Measurements from ENCODE around the gene FRMPD4.

Gene FRMPD4

GRCh38 chrX:12611471-12611870, 473.2 kb downstream of the FRMPD4 start:
- in situ Hi-C loops (cut with MboI; ENCODE audit: low sequenced_read_pairs), result no loop called here

DNA sequence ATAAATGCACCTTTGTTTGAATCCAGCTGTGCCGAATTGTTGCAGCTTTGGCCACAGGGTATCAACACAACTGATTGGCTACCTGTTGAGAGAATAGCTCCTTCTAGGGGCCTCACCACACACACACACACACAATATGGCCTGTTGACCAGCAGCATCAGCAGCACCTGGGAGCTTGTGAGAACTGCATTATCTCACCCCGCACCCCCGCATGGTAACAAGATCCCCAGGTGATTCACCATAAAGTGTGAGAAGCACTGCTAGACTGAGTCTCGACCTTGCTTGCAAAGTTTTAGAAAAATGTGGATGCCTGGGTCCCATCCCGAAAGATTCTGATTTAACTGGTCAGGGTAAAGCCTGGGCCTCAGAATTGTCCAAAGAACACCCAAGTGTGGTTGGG, 476.0 kb downstream of the FRMPD4 start:
- in situ Hi-C loops (cut with MboI; ENCODE audit: low sequenced_read_pairs), result no loop called here

GRCh38 chrX:12615061-12615460, 476.8 kb downstream of the FRMPD4 start:
- in situ Hi-C loops (cut with MboI; ENCODE audit: low sequenced_read_pairs), result no loop called here

DNA sequence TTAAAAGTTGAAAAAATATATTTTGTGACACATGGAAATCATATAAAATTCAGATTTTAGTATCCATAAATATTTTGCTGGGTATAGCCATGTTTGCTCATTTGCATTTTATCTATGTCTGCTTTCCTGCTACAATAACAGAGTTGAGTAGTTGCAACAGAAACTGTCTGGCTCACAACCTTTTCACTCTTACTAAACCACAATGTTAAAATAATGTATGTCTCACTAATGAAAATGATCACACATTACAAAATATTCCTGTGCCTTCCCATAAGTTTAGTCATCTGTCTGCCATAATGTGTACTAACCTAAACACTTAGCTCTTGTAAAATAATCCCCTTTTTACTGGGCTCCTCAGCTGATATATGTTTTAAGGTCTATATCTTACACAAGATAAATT, 479.0 kb downstream of the FRMPD4 start:
- in situ Hi-C loops (cut with MboI; ENCODE audit: low sequenced_read_pairs), result no loop called here

- in situ Hi-C loops (cut with MboI; ENCODE audit: low sequenced_read_pairs), result no loop called here
Observed at GRCh38 chrX:12647230-12647629, 509.0 kb downstream of the FRMPD4 start.

GRCh38 chrX:12648995-12649394, 510.7 kb downstream of the FRMPD4 start:
- in situ Hi-C loops (cut with MboI; ENCODE audit: low sequenced_read_pairs), result no loop called here

DNA sequence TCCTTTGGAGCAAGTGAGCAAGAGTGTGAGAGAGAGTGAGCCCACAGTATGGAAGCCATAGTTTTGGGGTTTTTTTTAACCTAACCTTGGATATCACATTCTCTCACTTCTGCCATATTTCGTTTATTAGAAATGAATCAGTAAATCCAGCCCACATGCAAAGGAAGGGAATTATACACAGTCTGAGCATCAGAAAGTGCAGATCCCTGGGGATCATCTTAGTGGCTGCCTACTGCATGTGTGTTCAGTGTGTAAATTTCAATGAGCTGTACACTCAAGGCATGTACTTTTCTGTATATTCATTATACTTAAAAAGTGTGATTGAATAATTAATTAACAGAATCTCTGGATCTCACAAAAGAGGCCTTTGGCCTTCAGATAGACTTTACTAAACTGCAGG, 519.2 kb downstream of the FRMPD4 start:
- in situ Hi-C loops (cut with MboI; ENCODE audit: low sequenced_read_pairs), result no loop called here

- in situ Hi-C loops (cut with MboI; ENCODE audit: low sequenced_read_pairs), result no loop called here
Observed at GRCh38 chrX:12657881-12658280, 519.6 kb downstream of the FRMPD4 start.

DNA sequence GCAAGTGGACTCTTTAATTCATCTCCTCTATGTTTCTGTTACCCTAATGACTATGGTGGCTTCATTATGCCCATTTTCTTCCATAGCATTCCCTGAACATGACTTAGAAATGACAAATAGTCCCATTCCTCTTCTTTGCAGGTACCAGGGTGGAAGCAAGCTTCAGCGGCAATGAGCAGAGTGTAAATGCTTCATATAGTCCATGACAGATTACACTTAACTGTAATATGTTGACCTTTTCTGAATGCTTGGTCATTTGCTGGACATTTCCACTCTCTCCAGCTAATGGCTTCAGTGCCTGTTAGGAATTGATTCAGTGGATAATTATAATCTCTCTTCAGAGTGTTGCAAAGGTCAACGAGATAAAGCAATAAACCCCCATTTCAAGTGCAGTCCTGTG, 523.2 kb downstream of the FRMPD4 start:
- in situ Hi-C loops (cut with MboI; ENCODE audit: low sequenced_read_pairs), result no loop called here

GRCh38 chrX:12672367-12673106, 534.3 kb downstream of the FRMPD4 start:
- in situ Hi-C loops (cut with MboI; ENCODE audit: low sequenced_read_pairs), result no loop called here

DNA sequence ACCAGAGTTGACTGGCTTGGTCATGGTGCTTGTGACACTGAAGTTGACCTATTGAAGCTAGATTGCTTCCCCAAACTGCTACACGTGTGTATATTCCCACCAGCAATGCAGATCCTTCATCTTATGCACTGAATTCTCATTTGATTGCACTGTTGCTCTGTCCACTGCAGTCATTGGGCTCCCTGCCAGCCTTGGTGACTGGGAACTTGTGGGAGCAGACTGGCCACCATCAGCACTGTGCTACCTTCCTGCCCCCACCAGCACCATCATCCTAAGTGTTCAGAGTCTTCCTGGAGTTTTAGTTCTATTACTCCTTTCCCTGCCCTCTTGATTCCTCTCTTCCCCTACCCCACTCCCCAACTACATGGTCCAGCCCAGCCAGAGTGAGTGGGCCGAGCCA, 535.2 kb downstream of the FRMPD4 start:
- in situ Hi-C loops (cut with MboI; ENCODE audit: low sequenced_read_pairs), result no loop called here

GRCh38 chrX:12679522-12679921, 541.2 kb downstream of the FRMPD4 start:
- in situ Hi-C loops (cut with MboI; ENCODE audit: low sequenced_read_pairs), result no loop called here

GRCh38 chrX:12681047-12681446, 542.8 kb downstream of the FRMPD4 start:
- in situ Hi-C loops (cut with MboI; ENCODE audit: low sequenced_read_pairs), result no loop called here

DNA sequence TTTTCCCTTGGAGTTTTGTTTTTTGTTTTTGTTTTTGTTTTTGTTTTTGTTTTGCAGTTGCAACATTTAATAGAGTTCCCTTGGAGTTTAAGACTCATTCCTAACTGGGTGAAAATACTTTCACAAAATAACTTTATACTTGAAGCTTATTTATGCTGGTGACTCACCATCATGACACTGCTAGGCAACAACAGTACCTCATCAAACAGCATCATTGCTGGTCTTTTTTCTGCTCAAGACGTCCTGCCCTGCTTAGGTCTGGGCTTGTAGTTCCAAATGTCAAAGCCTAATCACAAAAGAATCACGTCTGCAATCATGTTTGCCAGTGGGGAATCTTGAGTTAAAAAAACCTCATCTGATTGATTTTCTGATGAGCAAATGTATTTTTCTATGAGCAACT, 547.3 kb downstream of the FRMPD4 start:
- in situ Hi-C loops (cut with MboI; ENCODE audit: low sequenced_read_pairs), result no loop called here

GRCh38 chrX:12686331-12686730, 548.1 kb downstream of the FRMPD4 start:
- in situ Hi-C loops (cut with MboI; ENCODE audit: low sequenced_read_pairs), result no loop called here

- in situ Hi-C loops (cut with MboI; ENCODE audit: low sequenced_read_pairs), result no loop called here
Observed at GRCh38 chrX:12690646-12691045, 552.4 kb downstream of the FRMPD4 start.

GRCh38 chrX:12693754-12694153, 555.5 kb downstream of the FRMPD4 start:
- in situ Hi-C loops (cut with MboI; ENCODE audit: low sequenced_read_pairs), result no loop called here

- in situ Hi-C loops (cut with MboI; ENCODE audit: low sequenced_read_pairs), result no loop called here
Observed at GRCh38 chrX:12700745-12701144, 562.5 kb downstream of the FRMPD4 start.

DNA sequence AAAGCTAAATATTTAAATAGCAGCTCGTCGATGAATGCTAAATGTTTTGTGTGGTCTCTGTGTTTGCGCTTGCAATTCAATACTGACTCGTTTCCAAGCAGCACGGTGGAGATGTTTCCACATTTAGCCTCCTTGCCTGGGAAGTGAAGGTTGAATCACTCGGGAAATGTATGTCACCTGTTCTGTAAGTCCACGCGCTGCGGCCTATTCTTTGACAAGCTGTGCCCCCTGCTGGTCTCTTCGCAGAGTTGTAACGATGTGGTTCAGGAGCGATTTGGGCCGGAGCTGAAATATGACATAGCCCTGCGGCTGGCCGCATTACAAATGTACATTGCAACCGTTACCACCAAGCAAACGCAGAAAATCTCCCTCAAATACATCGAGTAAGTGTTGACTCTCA, 563.4 kb downstream of the FRMPD4 start:
- in situ Hi-C loops (cut with MboI; ENCODE audit: low sequenced_read_pairs), result no loop called here

DNA sequence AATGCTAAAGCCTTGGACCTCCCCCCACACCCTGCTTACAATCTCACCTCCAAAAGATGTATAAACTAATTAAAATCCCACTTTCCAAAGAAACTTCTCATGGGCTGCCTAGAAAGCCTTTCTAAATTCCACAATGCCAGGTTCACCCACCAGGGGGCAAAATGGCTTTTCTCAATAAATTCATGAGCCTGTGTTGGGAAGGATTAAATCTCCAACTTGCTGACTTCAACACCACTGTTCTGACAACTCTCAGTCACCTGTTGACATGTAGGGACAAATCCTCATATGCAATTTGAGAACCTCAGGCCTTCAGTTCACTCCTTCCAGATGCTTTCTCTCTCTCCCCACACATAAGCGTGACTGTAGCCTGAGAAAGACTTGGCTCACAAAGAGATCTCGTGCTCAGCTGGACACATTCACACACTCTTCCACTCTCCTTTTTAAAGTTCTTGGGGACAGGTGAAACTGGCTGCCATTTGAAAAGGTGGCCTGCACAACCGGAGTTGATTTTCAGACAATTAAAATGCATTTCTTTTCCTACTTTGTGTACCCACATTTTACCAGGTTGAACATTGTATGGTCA, 564.3 kb downstream of the FRMPD4 start:
- in situ Hi-C loops (cut with MboI; ENCODE audit: low sequenced_read_pairs), result no loop called here

DNA sequence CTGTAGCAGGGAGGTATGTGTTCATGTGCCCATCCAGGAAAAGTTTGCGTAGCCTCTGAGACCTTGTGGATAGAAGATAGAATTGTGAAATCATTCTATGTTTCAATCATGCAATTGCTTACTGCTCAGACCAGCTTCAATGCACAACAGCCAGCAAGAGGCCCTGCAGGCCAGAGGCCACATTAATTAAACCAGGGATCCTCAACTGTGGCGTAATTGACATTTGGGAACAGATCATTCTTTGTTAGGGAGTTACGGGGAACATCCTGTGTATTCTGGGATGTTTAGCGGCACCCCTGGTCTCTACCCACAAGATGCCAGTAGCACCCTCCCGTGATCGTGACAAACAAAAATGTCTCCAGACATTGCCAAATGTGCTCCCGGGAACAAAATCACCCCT, 566.4 kb downstream of the FRMPD4 start:
- in situ Hi-C loops (cut with MboI; ENCODE audit: low sequenced_read_pairs), result no loop called here

DNA sequence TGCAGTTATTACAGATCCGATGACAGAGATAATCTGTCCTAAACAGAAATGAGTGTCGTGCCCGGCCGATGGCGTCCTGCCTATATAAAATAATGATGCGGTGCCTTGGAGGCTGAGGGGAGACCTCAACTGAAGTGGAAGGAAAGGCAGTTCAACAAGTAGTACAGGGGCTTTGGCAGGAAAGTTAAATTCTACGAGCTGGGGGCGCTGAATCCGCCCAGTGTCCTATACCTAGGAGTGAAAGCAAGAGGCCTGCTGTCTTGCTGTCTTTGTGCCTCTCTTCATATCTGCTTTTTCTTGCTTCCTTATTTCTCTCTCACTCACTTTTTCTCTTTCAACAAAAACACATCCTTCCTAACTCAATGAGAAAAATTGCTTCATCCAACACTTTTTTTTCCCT, 570.8 kb downstream of the FRMPD4 start:
- in situ Hi-C loops (cut with MboI; ENCODE audit: low sequenced_read_pairs), result no loop called here

Measured in HL-60/S4 treated with phorbol 12-myristate 13-acetate at 8.2 ng/mL for 4 days and 3 days (cell line).